Camera-type eye (tissue), 1 donor: ENCODE data around the gene LSM14B. TPM values are rescaled to one million over a fixed set of nuclear protein-coding genes. Genes with fewer than 3 reads are reported as not detected.

Experiments used
- total RNA-seq: library from RNA; depleted of rRNA; stranded (reverse); fragments of >200 nt; gene quantifications from one replicate; pipeline ENCODE4 v1.2.3, GENCODE V29; 2014

LSM14B gene
- total RNA-seq: 59.3 TPM

DNA sequence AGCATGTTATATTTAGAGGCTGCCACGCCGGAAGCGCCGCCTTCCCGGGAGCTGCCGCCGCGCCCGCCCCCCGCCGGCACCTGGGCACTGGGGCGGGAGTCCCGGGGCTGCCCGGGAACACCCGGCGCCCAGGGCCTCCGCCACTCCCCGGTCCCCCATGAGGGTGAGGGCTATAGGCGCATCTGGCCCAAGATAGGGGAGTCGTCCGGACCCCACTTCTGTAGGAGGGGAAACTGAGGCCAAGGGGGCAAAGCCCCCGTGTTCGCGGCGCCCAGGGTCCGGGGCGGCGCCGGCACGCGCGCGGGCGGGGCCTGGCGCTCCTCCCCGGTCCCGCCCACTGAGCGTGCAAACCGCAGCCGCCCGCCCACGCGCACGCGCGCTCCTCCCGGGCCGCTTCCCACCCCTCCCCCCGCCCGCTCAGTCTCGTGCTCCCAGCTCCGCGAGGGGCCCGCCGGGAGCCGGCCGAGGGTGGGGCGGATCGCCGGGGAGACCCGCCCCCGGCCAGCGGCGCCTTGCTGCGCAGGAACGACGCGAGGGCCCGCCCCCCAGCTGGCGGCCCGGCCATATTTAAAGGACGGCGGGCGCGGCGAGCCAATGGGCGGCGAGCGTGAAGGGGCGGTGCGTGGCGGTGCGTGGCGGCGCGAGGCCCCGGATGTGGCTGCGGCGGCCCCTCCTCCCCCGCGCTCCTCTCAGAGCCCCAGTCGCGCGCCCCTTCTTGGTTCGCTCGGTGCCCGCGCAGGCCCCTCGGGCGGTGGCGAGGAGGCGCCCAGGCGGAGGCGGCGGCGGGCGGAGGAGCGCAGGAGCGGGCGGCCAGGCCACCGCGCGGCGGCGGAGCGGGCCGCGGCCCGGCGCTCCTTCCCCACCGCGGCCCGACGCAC lies at the start of gene LSM14B:
Gene LSM14B (plus strand): TSS at position 700 of the 878 bp plus-strand sequence. CDS start 192 bp downstream, outside the sequence.

DNA sequence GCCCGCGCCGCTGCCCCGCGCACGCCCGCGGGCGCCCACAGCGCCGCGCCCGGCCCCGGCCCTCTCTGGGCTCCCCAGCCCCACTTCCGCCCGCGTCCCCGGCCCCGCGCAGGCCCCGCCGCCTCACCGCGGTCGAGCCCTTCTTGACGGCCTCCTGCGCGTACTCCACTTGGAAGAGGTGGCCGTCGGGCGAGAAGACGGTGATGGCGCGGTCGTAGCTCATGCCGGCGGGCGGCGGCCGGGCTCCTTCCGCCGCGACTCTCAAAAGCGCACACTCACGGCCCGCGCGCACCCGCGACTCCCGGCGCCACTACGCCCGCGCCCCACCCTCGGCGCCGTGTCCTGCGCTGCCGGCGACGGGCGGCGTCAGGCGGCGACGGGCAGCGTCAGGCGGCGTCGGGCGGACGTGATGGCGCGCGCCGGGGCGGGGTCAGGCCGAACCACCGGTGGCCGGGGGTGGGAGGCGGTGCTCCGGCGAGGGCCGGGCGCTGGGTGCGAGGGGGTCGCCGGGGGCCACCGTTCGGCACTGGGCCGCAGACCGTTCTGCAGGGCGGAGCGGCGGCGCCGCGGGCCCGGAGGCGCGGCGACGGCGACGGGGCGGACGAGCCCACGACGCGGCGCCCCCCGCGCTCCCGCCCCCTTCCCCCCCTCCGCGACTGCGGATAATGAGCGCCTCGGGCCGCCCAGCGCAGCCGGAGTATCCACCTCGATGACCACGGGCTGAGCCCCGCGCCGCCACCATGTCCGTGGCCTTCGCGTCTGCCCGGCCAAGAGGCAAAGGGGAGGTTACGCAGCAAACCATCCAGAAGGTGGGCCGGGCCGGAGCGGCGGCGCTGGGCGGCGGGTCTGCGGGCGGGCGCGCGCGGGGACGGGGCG lies 21.0 kb downstream of the LSM14B start, which contains the start of the genes PSMA7 and SS18L1:
Gene PSMA7 (minus strand): TSS at position 314 of the 876 bp plus-strand sequence. CDS start 91 bp downstream, at position 223.
Gene SS18L1 (plus strand): TSS at position 689 of the 876 bp plus-strand sequence. CDS start 52 bp downstream, at position 741.

DNA sequence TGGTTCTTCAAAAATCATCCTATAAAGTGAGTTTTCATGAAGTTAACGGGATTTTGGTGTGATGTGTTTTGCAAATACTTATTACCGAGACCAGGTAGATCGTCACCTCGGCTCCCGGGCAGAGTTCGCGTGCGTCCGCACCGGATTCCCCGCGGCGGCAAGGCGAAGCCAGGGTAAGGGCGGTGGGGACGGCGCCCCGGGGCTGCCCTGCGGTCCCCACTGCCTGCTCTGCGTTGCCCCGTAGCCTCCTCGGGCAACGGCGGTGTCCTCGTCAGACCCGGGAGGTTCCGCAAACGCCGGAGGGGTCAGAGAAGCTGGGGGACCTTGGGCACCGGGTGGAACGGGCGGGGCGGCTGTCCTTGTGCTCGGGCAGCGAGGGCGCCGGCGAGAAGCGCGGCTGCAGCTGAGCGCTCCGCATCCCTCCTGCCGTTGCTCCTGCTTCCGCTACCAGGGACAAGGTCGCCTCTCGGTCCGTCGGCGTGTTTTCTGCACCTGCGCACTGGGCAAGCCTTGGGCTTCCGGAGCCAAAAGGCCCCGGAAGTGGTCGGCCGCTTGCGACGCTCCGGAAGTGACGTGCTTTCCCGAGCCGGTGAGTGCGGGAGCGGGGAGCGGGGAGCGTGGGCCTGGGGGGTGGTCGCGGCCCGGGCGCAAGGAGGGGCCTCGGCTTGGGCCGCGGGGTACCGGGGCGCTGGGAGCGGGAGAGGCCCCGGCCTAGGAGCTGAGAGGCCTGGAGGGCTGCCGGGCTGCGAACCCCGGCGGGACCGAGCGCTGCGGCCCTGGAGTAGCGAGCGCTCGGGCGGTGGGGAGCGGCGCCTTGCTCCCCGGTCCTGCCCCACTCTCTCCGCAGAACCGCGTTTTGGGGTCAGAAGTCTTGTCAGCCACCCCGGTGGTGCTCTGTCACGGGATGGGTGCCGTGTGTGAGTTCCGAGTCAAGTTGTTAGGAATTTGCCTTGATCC lies 60.5 kb downstream of the LSM14B start, which contains the start of gene MTG2:
Gene MTG2 (plus strand): TSS at position 560 of the 957 bp plus-strand sequence. CDS start 10,393 bp downstream, outside the sequence.

Other genes with a start within 250 kb of the LSM14B start
- gene TAF4, start 56.6 kb upstream of the LSM14B start, total RNA-seq: 16.8 TPM
- 146 TPM for gene PSMA7, start 20.9 kb downstream of the LSM14B start, total RNA-seq
- 35.3 TPM for gene SS18L1, start 21.3 kb downstream of the LSM14B start, total RNA-seq
- 26.1 TPM for gene MTG2, start 60.6 kb downstream of the LSM14B start, total RNA-seq
- 1.3 TPM for gene HRH3, start 97.8 kb downstream of the LSM14B start, total RNA-seq
- gene OSBPL2, start 116.0 kb downstream of the LSM14B start, total RNA-seq: 53.9 TPM
- 47.6 TPM for gene ADRM1, start 180.5 kb downstream of the LSM14B start, total RNA-seq
- gene LAMA5, start 244.8 kb downstream of the LSM14B start, total RNA-seq: 88.6 TPM